PC-3 (cell line): ENCODE data around the gene PTPRD.

ENCODE experiments used
- CTCF ChIP-seq: fragments of 300-600 bp; sonication (generic); conservative IDR thresholded peaks from 2 replicates; pipeline ENCODE4 v1.5.1; 2017; ENCODE audit warnings: antibody characterized with exemption, low read depth, mild to moderate bottlenecking, low read length
- EZH2 ChIP-seq: fragments of 300-600 bp; sonication (generic); IDR thresholded peaks from one replicate; pipeline ENCODE4 v1.6.1; 2017; ENCODE audit warnings: antibody characterized with exemption, mild to moderate bottlenecking, low read length; ENCODE audit not compliant: unreplicated experiment

DNA sequence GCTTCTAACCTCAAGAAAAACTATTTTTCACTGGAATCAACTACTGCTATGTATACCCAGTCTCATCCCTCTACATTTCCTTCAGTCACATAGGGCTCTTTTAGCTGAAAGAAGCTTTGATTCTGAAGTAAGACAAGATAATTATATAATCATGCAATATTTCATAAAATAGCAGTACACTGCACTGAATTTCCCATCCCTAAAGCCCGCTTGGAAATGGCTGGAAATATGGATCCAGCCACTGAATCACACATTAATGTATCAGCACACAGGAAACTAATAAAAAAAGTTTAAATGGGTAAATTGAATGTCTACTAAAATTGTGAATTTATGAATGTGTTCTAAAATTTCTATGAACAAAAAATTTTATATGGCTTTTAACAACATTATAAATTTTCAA lies 808.7 kb downstream of the PTPRD start:
- no peak for TF ChIP-seq EZH2
- TF ChIP-seq CTCF = no peak
